Astrocyte of the spinal cord (primary cell): ENCODE data around the gene GABRG1.

Source experiments
- DNase-seq: peaks from one replicate; pipeline ENCODE4 v3.0.0; 2011; ENCODE audit warnings: low read depth, low spot score
- H3K4me3 ChIP-seq: 2 replicates; pipeline ENCODE4 v1.5.1; 2011; ENCODE audit warnings: low read depth, mild to moderate bottlenecking, low read length, moderate library complexity
- CTCF ChIP-seq: IDR thresholded peaks from 2 replicates; pipeline ENCODE4 v1.5.1; 2012; ENCODE audit warnings: low read depth, mild to moderate bottlenecking, low read length, inconsistent platforms
- in situ Hi-C: cut with HindIII; loops from 2 replicates; pipeline ENCODE4 v1.10.0; 2017; ENCODE audit warnings: low sequenced_read_pairs

Gene GABRG1

DNA sequence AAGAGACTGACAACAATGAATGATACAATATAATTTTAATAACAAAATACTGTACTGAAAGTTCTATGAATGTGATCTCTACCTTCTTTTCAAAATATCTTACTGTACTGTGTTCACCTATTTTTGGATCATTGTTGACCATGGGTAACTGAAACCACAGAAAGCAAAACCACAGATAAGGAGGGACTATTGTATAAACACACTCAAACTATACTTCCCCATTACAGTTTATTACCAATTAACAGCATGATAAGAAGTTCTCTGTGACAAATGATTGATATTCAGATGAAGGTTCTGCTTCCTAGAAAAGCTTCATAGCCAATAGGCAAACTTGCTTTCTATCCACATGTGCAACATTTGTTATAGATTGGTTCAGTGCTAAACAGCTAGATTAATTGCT is 50.1 kb downstream of the GABRG1 start:
- DNase-seq: no peak
- no peak overlapping the region for H3K4me3 ChIP-seq
- in situ Hi-C loops: no loop called here
- no peak for TF ChIP-seq CTCF

DNA sequence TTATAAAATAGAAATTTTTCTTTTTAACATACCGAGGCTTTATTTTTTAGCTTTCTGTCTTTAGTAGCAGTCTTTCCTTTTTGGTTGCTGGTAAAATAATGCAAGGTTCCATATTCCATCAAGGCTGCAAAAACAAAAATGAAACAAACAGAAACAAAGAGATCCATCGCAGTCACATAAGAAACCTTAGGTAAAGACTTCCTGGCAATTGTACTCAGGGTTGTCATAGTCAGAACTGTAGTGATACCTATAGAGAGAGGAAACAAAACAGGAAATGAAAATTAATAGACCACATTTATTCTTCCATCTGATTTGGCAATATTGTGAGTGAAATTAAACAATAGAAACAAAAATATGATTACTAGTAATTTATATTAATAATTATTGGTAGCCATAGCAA is 72.5 kb downstream of the GABRG1 start:
- no peak for TF ChIP-seq CTCF
- H3K4me3 ChIP-seq: no peak overlapping the region
- in situ Hi-C loops: no loop called here
- no peak for DNase-seq

DNA sequence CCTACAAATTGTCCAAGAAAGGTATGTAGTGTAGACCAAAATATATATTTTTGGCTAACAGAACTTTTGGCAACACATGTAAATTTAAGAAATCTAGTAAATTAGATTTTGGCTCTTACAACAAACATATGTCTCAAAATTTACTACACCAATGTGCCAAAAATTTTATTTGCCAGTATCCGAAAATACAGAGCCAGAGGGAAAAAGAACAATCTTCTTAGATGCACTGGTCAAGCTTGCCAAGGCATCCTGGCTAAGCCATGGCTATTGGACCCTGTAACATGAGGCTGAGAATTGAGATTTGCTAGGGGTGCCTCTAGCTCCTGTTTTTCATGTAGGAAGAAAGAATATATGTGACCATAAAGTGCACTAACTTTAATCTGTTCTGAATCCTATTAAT is 91.8 kb downstream of the GABRG1 start:
- no peak for DNase-seq
- TF ChIP-seq CTCF: no peak
- in situ Hi-C loops: no loop called here
- H3K4me3 ChIP-seq: no peak overlapping the region

GRCh38 chr4:46016306-46016705 is 107.5 kb downstream of the GABRG1 start:
- H3K4me3 ChIP-seq: no peak overlapping the region
- in situ Hi-C loops: no loop called here
- no peak for DNase-seq
- TF ChIP-seq CTCF: no peak

DNA sequence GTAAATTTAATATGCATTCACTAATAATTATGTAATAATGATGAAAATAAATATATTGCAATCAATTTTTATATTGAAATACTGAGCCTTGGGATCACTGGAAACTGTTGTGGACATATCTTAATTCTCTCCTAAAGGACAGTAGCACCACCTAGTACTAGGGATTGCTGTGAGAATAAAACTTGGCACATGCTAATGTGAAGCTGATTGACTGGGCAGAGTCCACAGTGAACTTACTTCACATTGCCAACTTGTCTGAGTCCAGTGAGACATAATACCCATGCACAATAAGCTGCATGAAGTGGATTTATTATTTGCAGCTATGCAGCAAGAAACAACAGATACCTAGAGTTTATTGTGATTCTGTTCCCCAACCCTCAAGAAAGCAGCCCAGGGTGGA is 131.1 kb downstream of the GABRG1 start:
- no peak overlapping the region for H3K4me3 ChIP-seq
- TF ChIP-seq CTCF: no peak
- in situ Hi-C loops: no loop called here
- no peak for DNase-seq

- no peak for TF ChIP-seq CTCF
- no peak for DNase-seq
- in situ Hi-C loops: no loop called here
- H3K4me3 ChIP-seq: no peak overlapping the region
Observed at GRCh38 chr4:45989775-45990174, 134.1 kb downstream of the GABRG1 start.

GRCh38 chr4:45987858-45988257 is 136.0 kb downstream of the GABRG1 start:
- in situ Hi-C loops: no loop called here
- no peak for DNase-seq
- no peak overlapping the region for H3K4me3 ChIP-seq
- no peak for TF ChIP-seq CTCF
